Parathyroid adenoma (tissue), 2 donors: ENCODE measurements around the gene KAT8.
"Not testable (repeated sequence)": the region's sequence is repeated elsewhere in the genome, so short reads cannot be mapped to it uniquely, and the experiment has no call there.

Experiments
- H2AFZ ChIP-seq: fragments of 300-600 bp; sonication (generic); one replicate; pipeline ENCODE4 v1.7.0; 2017; ENCODE audit warnings: antibody characterized with exemption, mild to moderate bottlenecking
- H3K27ac ChIP-seq: fragments of 300-600 bp; sonication (generic); one replicate; pipeline ENCODE4 v1.7.0; 2017
- H3K27me3 ChIP-seq: fragments of 300-600 bp; sonication (generic); one replicate; pipeline ENCODE4 v1.7.0; 2017; ENCODE audit warnings: low read length; ENCODE audit not compliant: control insufficient read depth, insufficient read depth
- H3K36me3 ChIP-seq: fragments of 300-600 bp; sonication (generic); one replicate; pipeline ENCODE4 v1.7.0; 2017; ENCODE audit warnings: low read length; ENCODE audit not compliant: control insufficient read depth, insufficient read depth
- H3K4me1 ChIP-seq: fragments of 300-600 bp; sonication (generic); one replicate; pipeline ENCODE4 v1.7.0; 2017; ENCODE audit warnings: control low read depth
- H3K4me2 ChIP-seq: fragments of 300-600 bp; sonication (generic); one replicate; pipeline ENCODE4 v1.7.0; 2017; ENCODE audit warnings: low read length
- H3K4me3 ChIP-seq: fragments of 300-600 bp; sonication (generic); one replicate; pipeline ENCODE4 v1.7.0; 2017; ENCODE audit warnings: low read depth, low read length
- H3K79me2 ChIP-seq: fragments of 300-600 bp; sonication (generic); one replicate; pipeline ENCODE4 v1.7.0; 2017; ENCODE audit warnings: control low read depth
- H3K9ac ChIP-seq: fragments of 300-600 bp; sonication (generic); one replicate; pipeline ENCODE4 v1.7.0; 2017; ENCODE audit warnings: mild to moderate bottlenecking
- H3K9me3 ChIP-seq: fragments of 300-600 bp; sonication (generic); one replicate; pipeline ENCODE4 v1.7.0; 2017; ENCODE audit warnings: low read length; ENCODE audit not compliant: control insufficient read depth
- CTCF ChIP-seq: fragments of 300-600 bp; sonication (generic); IDR thresholded peaks from one replicate; pipeline ENCODE4 v1.7.0; 2017; ENCODE audit warnings: antibody characterized with exemption, mild to moderate bottlenecking
- donor health status: primary hyperparathyroidism.

The KAT8 gene

GRCh38 chr16:31134625-31135534, 17.4 kb downstream of the KAT8 start:
- no peaks in the 10 kb centered on the region for H3K27me3 ChIP-seq
- no peaks in the 10 kb centered on the region for H3K36me3 ChIP-seq
- H3K27ac ChIP-seq: peak overlapping the region; percentile 59
- peak overlapping the region; percentile 72 for H3K4me2 ChIP-seq
- peak overlapping the region; percentile 80 for H2AFZ ChIP-seq
- peaks cover 4% of the 10 kb centered on the region for H3K79me2 ChIP-seq
- no peak for TF ChIP-seq CTCF
- peak overlapping the region; percentile 83 for H3K9ac ChIP-seq
- H3K4me3 ChIP-seq: peak overlapping the region; percentile 68
- no peaks in the 10 kb centered on the region for H3K9me3 ChIP-seq
- H3K4me1 ChIP-seq: peaks cover 41% of the 10 kb centered on the region

- H3K4me1 ChIP-seq: peaks cover 34% of the 10 kb centered on the region
- no peaks in the 10 kb centered on the region for H3K9me3 ChIP-seq
- no peaks in the 10 kb centered on the region for H3K27me3 ChIP-seq
- peak within 1 kb of the TSS; percentile 80 for H2AFZ ChIP-seq
- peak within 1 kb of the TSS; percentile 68 for H3K4me3 ChIP-seq
- peak within 1 kb of the TSS; percentile 59 for H3K27ac ChIP-seq
- H3K4me2 ChIP-seq: peak within 1 kb of the TSS; percentile 72
- no peak for TF ChIP-seq CTCF
- H3K9ac ChIP-seq: peak within 1 kb of the TSS; percentile 83
- peaks cover 4% of the 10 kb centered on the region for H3K79me2 ChIP-seq
- H3K36me3 ChIP-seq: no peaks in the 10 kb centered on the region
Measured at GRCh38 chr16:31135535-31136286, 18.2 kb downstream of the KAT8 start, which contains the start of gene PRSS8. PRSS8 (minus strand) TSS chr16:31135727; CDS start chr16:31135498, 229 bp downstream.

- no peaks in the 10 kb centered on the region for H3K36me3 ChIP-seq
- no peak for TF ChIP-seq CTCF
- no peak overlapping the region for H3K27ac ChIP-seq
- peaks cover 4% of the 10 kb centered on the region for H3K79me2 ChIP-seq
- H3K4me1 ChIP-seq: peaks cover 30% of the 10 kb centered on the region
- H3K9ac ChIP-seq: no peak overlapping the region
- H3K9me3 ChIP-seq: no peaks in the 10 kb centered on the region
- H3K4me2 ChIP-seq: no peak overlapping the region
- no peak overlapping the region for H3K4me3 ChIP-seq
- no peaks in the 10 kb centered on the region for H3K27me3 ChIP-seq
- no peak overlapping the region for H2AFZ ChIP-seq
Measured at GRCh38 chr16:31136287-31136662, 18.8 kb downstream of the KAT8 start.

- H2AFZ ChIP-seq, H3K27me3 ChIP-seq, H3K9me3 ChIP-seq, H3K4me3 ChIP-seq, H3K9ac ChIP-seq, H3K36me3 ChIP-seq, H3K4me2 ChIP-seq, H3K79me2 ChIP-seq, H3K27ac ChIP-seq: not testable (repeated sequence)
- H3K4me1 ChIP-seq: peaks cover 35% of the 10 kb centered on the region
Measured at GRCh38 chr16:31136822-31137499, 19.5 kb downstream of the KAT8 start.
